GM21786 (cell line): ENCODE data around the gene FADS2.
"Not testable (repeated sequence)": the region's sequence is repeated elsewhere in the genome, so short reads cannot be mapped to it uniquely, and the experiment has no call there.

Experiments used
- ATAC-seq: cut with Tn5 transposase; IDR thresholded peaks from one replicate; pipeline ENCODE4 v1.9.1; 2021; ENCODE audit not compliant: unreplicated experiment

The FADS2 gene

DNA sequence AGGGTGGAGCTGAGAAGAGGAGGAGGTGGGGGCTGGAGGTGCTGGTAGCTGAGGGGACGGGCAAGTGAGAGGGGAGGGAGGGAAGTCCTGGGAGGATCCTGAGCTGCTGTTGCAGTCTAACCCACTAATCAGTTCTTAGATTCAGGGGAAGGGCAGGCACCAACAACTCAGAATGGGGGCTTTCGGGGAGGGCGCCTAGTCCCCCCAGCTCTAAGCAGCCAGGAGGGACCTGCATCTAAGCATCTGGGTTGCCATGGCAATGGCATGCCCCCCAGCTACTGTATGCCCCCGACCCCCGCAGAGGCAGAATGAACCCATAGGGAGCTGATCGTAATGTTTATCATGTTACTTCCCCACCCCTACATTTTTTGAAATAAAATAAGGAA is 38.9 kb downstream of the FADS2 start:
- no peak for ATAC-seq

DNA sequence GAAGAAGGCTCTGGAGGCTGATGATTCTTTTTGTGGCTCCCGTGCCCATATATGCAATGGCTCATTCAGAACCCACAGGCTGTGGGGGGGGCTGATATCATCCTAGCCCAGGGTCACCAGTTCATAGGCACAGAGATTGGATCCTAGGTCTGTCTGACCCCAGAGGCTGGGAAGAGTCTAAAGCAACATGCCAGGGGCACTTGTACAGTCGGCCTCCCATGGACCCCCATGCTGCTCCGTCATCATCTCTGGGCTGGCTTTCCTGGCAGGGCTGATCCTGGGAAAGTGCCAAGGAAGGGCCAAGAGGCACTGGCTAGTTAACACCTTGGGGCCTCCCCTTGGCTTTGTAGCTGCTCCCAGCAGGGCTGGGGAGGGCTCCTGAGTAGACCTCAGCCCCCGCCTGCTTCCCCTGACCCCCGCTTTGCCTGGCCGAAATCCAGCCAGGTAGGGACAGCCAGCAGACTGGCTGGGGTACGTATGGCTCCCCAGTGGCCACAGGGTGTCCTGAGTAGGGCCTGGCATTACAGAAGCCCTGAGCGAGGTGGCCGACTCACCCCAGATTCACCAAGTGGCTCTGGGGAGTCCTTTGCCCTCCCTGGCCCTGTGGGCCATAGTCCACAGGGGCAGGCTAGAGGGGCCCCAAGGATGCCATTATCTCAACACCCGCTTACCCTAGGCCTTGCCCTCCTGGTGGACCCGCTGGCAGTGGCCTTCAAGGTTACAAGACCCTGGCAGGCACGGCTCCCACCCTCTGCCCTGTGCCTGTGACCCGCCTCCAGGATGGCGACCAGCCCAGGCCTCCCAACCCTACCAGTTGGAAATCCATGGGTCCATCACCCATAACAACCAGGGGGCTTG is 40.7 kb downstream of the FADS2 start:
- ATAC-seq, result no peak

DNA sequence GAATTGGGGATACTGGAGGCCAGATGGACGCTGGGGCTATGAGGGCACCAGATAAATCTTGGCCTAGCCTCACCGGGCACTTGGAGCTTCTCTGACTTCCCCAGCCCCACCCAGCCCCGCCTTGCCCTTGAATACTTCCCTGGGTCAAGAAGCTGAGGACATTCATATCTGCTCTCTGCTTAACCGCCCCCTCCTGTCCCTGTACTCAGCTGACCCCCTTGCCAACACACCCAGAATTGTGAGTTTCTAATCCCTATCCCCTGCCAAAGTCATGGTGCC is 41.3 kb downstream of the FADS2 start:
- no peak for ATAC-seq

DNA sequence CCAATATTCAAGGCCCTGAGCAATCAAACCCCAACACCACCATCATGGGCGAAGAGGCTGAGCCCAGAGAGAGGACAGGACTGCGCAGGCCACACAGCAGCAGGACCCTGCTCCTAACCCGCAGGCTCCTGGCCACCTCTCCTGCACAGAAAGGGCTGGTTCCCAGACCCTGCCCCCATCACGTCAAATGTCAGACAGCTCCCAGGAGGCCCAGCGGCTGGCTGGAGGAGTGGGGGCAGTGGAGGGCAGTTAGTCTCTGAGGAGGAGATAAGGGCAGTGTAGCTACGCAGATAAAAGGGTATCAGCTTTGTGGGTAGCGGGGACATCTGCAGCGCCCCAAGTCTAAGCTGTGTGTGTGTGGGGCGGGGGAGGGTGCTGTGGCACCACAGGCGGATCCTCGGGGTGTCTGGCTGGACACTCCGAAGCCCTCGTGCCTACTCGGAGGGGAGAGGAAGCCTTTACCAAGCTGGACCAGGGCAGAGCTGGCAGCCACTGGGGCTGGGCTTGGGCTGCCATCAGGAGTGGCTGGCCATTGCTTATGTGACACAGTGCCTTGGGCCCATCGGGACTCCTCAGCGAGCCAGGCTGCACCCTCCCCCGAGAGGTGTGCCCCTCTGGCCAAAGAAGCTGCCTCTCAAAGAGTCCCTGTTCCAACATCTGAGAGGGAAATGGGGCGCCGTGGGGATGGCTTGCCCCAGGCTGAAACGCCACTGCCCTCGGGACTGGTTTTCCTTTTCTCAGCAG is 41.8 kb downstream of the FADS2 start:
- ATAC-seq, result no peak

DNA sequence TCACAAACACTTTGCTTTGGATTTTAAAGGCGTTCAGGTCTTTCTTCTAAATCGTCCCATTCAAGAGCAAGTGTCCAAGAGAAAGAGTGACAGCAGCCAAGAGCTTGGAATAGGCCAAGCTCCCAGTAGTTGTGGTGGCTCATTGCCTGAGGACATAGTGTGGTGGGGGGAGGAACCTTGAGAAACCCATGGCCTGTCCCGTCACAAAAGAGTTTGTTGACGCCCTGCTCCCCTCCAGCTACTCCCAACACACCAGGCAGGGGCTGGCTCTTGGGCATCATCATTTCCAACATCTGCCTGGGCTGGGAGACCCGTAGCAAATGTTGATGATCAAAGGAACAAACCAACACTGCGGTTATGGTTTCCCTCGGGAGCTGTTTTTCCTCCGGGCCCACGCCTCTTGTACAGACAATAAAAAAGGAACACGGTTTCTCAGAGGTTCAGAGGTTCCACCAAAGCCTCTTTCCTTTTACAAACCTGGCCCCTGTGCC is 42.5 kb downstream of the FADS2 start:
- no peak for ATAC-seq

DNA sequence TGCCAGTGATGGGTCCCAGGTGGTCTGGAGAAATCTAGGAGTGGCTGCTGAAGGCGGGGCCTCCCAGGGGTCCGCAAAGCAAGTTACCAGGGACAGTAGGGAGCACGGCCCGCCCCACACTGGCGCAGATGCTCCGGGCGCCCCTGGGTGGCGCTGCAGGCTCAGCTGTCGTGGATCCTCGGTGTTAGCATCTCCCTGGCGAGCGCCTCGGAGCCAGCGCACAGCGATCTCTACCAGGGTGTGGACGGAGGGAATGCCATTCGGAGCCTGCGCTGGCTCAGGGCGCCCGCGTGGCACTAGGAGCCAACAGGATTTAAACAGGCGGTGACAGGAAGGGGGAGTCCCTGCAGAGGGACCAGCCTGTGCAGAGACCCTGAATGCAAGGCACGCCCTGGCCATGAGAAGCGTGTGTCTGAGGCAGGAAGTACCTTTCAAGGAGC is 43.1 kb downstream of the FADS2 start:
- peak; percentile 75 for ATAC-seq

DNA sequence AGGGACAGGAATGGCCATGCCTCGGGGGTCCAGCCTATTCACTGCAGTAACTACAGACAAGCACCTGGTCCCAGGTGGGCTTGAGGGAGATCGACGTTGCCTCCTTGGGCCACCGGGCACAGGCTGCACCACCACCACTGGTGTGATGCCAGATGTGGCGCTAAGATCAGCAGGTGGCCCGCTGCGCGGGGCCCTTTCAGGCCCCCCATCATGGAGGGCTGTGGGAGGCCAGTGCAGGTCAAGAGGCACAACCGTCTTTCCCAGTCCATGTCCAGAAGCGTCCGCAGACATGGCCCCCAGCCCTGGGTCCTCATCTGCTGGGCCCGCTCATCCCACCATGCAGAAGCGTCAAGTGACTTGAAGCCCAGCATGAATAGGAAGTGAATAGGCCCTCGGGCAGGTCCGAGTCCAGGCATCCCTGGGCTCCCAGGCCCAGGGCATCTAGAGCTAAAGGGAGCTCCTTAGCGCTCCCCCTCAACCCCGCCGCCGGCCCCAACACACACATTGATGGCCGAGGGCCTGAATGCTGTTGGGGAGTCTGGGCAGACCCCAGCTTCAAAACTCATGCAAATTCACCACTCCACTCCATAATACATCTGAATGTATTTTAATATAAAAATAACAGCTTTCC is 45.0 kb downstream of the FADS2 start:
- ATAC-seq, result no peak

DNA sequence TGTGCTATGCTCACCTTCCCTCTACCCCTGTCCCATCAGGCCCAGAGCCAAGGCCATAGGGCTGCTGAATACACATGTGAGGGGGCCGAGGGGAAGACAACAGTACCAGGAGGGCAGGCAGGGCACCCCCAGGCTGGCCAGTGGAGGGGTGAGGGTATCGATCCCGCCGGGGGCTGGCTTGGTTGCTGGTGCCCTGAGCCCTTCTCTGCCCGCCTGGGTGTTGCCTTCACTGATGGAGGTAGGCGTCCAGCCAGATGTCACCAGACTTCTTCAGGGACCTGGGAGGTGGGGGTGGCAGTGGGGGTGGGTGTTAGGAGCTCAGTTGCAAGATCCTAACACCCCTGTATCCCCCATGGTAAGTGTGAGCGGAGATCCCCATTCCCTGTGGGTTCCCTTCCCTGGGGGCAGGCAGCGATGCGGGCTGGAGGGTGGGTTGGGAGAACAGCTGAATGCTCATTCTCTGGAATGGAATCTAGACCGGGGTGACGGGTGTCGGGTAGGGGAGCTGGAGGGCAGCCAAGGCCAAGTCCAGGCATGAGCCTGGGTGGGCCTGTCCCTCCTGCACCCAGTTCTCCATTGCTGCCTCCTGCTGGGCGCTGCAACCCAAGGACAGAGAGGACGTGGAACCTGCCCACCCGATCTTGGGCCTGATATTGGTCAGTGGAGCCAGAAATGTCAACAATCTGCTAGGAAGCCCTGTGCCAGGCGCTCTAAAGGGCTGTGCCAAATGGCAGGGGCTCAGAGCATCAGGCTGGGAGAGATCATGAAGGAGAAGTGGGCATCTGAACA is 45.7 kb downstream of the FADS2 start:
- ATAC-seq, result no peak

DNA sequence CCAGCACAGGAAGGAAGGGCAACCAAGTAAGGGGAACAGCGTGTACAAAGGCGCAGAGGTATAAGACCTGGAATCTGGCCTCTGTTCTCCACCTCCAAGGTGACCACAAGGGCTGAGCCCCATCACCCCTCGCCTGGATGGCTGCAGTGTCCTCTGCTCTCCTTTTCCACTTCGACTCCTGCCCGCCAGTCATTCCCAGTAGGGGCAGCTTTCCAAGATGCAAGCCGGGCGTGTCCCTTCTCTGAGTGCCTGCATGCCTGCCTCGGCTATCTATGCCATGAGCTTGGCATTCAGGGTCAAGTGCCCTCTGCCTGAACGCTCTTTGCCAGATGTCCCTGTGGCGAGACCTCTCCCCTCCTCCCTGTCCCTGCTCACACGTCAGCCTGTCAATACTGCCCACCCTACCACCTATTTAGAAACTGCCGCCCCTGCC is 46.3 kb downstream of the FADS2 start:
- no peak for ATAC-seq

DNA sequence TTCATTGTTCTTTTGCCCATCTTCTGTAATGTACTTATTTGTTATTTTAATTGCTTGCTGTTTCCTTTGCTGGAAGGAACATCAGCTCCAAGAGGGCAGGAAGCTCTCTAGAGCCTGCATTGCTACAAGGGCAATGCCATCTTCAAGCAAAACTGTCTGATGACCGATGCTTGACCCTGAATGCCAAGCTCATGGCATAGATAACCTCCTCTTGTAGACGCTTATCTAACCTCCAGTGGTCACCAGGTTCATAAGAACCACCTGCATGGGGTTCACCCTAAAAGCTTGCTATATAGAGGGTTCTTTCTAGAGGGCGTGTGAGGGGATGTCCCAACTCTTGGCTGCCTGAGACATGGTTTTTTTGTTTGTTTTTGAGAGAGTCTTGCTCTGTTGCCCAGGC is 46.8 kb downstream of the FADS2 start:
- ATAC-seq, result no peak

DNA sequence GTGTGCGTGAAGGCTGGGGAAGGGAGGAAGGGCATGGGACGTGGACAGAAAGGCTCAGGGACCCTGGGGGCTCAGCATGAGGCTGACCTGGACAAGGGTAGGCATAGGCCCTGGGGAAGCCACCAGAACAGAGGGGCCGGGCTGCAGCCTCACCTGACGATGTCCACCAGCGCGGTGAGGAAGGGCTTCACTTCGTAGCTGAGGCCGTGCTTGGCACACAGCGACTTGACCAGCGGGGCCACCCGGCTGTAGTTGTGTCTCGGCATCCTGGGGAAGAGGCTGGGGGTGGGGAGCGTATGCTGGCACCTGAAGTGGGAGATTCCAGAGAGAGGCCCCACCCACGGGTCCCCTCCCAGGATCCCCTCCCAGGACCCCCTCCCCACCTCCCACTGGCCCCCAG is 47.6 kb downstream of the FADS2 start:
- ATAC-seq, result no peak

DNA sequence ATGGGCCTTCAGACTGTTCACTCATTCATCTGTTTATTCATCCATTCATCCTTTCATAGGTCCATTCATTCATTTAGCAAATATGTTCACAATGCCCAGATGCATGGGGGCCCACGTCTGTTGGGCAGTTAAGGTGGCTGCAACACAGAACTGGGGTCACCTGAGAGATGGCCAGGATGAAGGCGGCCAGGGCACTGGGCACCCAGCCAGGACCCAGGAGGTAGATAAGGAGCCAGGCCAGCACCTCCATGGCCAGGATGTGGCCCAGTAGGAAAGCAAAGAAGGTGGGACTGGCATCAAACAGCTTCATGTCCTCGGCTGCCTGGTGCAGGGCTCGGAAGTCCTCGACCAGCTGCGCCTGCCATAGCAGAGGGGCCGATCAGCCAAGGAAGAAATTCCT is 51.1 kb downstream of the FADS2 start:
- no peak for ATAC-seq

DNA sequence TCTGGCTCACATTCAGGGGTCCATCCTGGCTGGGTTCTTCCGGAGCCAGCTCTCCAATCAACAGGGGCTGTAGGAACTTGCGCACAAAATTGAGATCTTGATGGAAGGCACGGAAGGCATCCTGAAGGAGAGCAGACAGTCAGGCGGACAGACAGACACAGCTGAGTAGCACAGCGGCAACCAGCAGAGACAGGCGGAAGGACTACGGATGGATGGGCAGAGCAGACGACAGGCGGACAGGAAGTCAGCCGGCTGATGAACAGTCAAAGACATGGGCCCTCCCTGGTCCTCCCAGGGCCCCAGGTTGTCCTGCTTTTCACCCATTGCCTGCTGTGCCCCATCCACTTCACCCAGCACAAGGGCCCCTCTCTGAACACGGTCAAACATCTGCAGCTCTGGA is 51.9 kb downstream of the FADS2 start:
- ATAC-seq, result no peak

DNA sequence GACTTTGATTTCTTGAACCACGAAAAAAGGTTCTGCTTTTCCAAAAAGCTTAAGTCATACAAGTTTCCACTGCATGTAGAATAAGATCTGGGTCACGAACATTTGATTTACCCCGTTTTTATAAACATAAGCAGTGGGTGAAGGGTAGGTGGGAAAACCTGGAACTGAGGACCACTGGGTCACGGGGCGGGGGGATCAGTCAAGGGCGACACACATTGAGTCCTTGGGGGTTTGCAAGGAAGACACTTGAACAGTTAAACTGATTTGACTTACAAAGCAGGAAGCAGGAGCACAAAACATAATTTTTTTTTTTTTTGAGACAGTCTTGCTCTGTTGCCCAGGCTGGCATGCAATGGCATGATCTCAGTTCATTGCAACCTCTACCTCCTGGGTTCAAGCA is 52.4 kb downstream of the FADS2 start:
- no peak for ATAC-seq

DNA sequence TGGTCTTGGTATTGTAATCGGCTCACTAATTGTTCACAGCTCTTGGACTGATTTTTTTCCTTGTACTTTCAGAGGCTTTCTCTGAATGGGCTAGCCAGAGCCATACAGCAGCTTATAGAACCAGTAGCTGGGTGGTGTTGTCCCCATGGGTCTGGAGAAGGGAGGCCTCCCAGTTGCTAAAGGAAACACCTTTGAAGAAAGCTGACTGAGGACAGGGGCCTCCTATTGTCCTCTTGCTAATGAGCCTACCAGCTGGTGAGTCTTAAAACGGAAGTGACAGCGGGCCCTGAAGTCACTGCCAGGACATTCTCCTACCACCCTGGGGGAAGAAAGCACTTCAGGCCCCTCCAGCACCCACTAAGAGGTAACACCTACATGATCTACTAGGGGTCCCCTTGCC is 53.3 kb downstream of the FADS2 start:
- no peak for ATAC-seq

DNA sequence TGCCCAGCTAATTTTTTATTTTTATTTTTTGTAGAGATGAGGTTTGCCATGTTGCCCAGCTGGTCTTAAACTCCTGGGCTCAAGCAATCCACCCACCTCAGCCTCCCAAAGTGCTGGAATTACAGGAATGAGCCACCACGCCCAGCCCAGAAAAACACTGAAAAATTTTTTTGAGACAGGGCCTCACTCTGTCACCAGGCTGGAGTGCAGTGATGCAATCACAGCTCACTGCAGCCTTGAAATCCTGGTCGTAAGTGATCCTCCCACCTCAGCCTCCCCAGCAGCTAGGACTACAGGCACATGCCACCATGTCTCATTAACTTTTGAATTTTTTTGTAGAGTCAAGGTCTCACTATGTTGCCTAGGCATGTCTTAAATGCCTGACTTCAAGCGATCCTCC is 54.2 kb downstream of the FADS2 start:
- ATAC-seq, result not testable (repeated sequence)

DNA sequence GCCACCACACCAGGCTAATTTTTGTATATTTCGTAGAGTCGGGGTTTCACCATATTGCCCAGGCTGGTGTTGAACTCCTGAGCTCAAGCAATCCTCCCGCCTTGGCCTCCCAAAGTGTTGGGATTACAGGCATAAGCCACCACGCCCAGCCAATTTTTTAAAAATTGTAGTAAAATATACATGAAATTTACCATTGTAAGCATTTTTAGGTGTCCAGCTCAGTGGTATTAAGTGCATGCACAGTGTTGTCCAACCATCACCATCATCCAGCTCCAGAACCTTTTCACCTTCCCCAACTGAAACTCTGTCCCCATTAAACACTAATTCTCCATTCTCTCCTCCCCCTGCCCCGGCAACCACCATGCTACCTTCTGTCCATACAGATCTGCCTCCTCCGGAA is 54.8 kb downstream of the FADS2 start:
- ATAC-seq, result no peak

DNA sequence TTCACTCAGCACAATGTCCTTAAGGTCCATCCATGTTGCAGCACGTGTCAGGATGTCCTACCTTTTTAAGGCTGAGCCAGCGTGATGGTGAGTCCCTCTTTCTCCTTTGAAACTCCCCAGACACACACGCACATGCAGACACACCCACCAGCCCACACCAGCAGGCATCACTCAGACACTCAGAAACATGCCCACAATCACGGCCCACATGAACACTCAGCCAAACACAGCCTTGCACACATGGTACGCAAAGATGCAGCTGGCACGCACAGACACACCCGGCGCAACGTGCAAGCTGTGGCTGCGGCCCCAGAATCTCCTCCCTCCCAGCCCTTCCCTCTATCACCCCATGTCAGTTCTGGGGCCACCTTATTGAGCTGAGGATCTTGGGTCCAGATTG is 55.2 kb downstream of the FADS2 start:
- ATAC-seq, result no peak

DNA sequence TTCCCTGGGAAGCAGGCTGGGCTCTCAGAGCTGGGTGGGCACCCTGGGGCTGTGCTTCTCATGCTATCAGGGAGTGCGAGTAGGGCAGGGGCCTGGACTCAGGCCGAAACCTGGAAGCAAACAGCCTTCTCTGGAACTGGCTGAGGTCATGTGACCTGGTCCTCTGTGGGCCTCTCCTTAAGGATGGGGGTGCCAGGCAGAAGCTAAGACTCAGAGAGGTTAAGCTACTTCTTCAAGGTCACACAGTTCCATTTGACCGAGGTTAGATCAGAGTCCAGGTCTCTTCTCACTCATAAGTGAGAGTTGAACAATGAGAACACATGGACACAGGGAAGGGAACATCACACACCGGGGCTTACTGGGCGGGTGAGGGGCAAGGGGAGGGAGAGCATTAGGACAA is 55.8 kb downstream of the FADS2 start:
- no peak for ATAC-seq

DNA sequence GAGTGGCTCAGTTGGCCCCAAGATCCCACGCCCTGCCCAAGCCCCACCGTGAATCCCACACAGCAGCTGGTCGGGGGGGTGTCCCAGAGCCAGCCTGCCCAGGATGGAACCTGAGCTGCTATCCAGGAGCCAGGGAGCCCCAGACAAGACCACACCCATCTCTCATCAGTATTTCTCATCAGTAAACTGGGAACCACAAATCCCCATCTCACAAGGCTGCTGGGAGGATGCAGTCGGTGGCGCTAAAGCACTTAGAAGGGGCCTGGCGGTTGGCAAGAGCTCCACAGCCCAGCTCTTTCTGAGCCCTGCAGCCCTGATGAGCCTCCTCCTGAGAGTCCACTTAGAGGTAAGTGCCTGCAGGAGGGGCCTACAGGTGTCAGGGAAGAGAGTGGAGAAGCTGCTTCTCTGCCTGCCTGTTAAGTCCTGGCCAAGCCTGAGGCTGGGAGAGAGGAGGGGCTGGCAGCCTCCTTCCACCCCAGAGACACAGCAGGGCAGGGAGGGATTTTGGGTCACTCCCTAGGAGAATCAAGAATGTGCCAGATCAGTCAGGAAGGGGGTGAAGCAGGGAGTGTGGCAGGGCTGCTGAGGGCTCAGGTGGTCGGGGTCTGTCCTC is 57.2 kb downstream of the FADS2 start:
- ATAC-seq, result no peak
